NCI-H1930 (cell line): ENCODE data around the gene SIGLEC15.
"Not testable (repeated sequence)": the region's sequence is repeated elsewhere in the genome, so short reads cannot be mapped to it uniquely, and the experiment has no call there.

Experiments
- DNase-seq, 2 experiments: peaks; one replicate each; lab custom pipeline; 2025; lab: John Stamatoyannopoulos, UW

Gene SIGLEC15

GRCh38 chr18:45825258-45826044 lies at the start of gene SIGLEC15:
SIGLEC15 (plus strand) TSS chr18:45825675; CDS start chr18:45825729, 54 bp downstream.
- DNase-seq, result no peak

- DNase-seq, result no peak
These were observed 49.7 kb upstream of the SIGLEC15 start for GRCh38 chr18:45775743-45776142.

GRCh38 chr18:45777393-45777792 lies 48.1 kb upstream of the SIGLEC15 start:
- no peak for DNase-seq

GRCh38 chr18:45780568-45780967 lies 44.9 kb upstream of the SIGLEC15 start:
- no peak for DNase-seq

GRCh38 chr18:45782662-45783061 lies 42.8 kb upstream of the SIGLEC15 start:
- DNase-seq, result no peak

GRCh38 chr18:45783097-45784075 lies 42.1 kb upstream of the SIGLEC15 start:
- DNase-seq, result no peak

- no peak for DNase-seq
These were observed 40.3 kb upstream of the SIGLEC15 start for GRCh38 chr18:45785134-45785533.

- DNase-seq, result no peak
These were observed 38.5 kb upstream of the SIGLEC15 start for GRCh38 chr18:45786941-45787340.

- DNase-seq, result no peak
These were observed 38.1 kb upstream of the SIGLEC15 start for GRCh38 chr18:45787346-45787745.

GRCh38 chr18:45788861-45789260 lies 36.6 kb upstream of the SIGLEC15 start:
- no peak for DNase-seq

- DNase-seq, result no peak
These were observed 32.8 kb upstream of the SIGLEC15 start for GRCh38 chr18:45792506-45793263.

GRCh38 chr18:45793264-45793965 lies 32.1 kb upstream of the SIGLEC15 start:
- DNase-seq, result no peak

GRCh38 chr18:45801416-45802004 lies 24.0 kb upstream of the SIGLEC15 start:
- DNase-seq, result no peak

GRCh38 chr18:45802814-45803492 lies 22.5 kb upstream of the SIGLEC15 start:
- DNase-seq, result no peak

GRCh38 chr18:45805551-45805950 lies 19.9 kb upstream of the SIGLEC15 start:
- DNase-seq, result no peak

GRCh38 chr18:45806226-45806625 lies 19.2 kb upstream of the SIGLEC15 start:
- DNase-seq, result no peak

- DNase-seq, result peak; percentile 4 to 24
These were observed 18.3 kb upstream of the SIGLEC15 start for GRCh38 chr18:45807144-45807543.

- not testable (repeated sequence) for DNase-seq
These were observed 10.7 kb upstream of the SIGLEC15 start for GRCh38 chr18:45814733-45815132.

GRCh38 chr18:45817543-45817942 lies 7.9 kb upstream of the SIGLEC15 start:
- no peak for DNase-seq

GRCh38 chr18:45818765-45819164 lies 6.7 kb upstream of the SIGLEC15 start:
- not testable (repeated sequence) for DNase-seq
